DLD1 (cell line): ENCODE data around the gene GIGYF1.

ENCODE experiments used
- in situ Hi-C: cut with HindIII; loops from 2 replicates; pipeline ENCODE4 v1.10.0; 2017; ENCODE audit warnings: low sequenced_read_pairs

The GIGYF1 gene

GRCh38 chr7:100632951-100633717 is 60.9 kb downstream of the GIGYF1 start:
- in situ Hi-C loops: no loop called here

- in situ Hi-C loops: no loop called here
Observed at GRCh38 chr7:100630066-100630465, 64.0 kb downstream of the GIGYF1 start.
